Heart left ventricle (tissue), 13 donors: ENCODE results near the gene AUH.

Experiments
- POLR2A ChIP-seq, 2 donors: fragments of 450-650 bp; IDR thresholded peaks; one replicate each; pipeline ENCODE4 v1.6.1; 2017; ENCODE audit warnings: antibody characterized with exemption in 2 of 2, mild to moderate bottlenecking in 2 of 2, moderate library complexity in 2 of 2
- TF ChIP-seq, protein P1 (sequence below), 12 donors: fragments of 200-600 bp; sonication (generic) in 4 of 12; IDR thresholded peaks; one replicate each; pipeline versions ENCODE4 v1.5.0 to v1.8.0; 2018 to 2022; ENCODE audit warnings: antibody characterized with exemption in 12 of 12, mild to moderate bottlenecking in 5 of 12
- donor health status: ischemic (EF 13 %, LVEDD 7.1; RV severe dilation, severe dysfunction).
- donor health status: DM: no; HTN: yes; CAD: no.
- donor health status: DM: no; HTN: no; CAD: no.
- donor health status: ischemic (EF 25% LVEDD 6.9; RV normal size, moderate dysfunction).
- donor health status: ischemic (EF 25% LVEDD 5.7; RV mildly dilated, moderate dysfunction).
- donor health status: ischemic (EF 35%, LVEDD 5.7; RV mildly dilated, moderate dysfunction).
- donor health status: nonischemic (EF 11% LVEDD 7.7; RV severe dilation, severe dysfunction).
- donor health status: DM: yes; HTN: yes; CAD: no.
- donor health status: PGD.
- donor health status: ischemic (EF 29% LVEDD 5.4; RV normal size, mild dysfunction).
- donor health status: nonischemic (EF 23%, LVEDD 6.1; RV moderate dilation, normal function).

DNA sequence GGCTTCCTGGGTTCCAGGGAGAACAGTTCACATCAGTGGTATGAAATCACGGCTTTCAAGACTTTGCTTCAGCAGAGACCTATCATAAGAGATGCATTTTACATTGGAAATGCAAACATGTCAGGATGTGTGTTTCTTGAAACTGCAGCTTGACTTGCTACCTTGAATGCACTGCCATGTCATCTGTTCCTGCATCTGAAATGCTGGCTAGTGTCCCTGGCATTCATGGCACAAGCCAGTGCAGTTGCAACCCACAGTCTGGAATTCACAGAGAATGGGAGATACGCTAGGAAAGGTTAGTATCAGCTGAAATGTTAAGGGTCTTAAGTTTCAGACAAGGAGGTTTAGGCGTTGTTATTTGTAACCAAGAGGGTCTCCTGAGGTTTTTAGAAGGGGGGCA is 37.2 kb upstream of the AUH start:
- TF ChIP-seq, protein P1, sequence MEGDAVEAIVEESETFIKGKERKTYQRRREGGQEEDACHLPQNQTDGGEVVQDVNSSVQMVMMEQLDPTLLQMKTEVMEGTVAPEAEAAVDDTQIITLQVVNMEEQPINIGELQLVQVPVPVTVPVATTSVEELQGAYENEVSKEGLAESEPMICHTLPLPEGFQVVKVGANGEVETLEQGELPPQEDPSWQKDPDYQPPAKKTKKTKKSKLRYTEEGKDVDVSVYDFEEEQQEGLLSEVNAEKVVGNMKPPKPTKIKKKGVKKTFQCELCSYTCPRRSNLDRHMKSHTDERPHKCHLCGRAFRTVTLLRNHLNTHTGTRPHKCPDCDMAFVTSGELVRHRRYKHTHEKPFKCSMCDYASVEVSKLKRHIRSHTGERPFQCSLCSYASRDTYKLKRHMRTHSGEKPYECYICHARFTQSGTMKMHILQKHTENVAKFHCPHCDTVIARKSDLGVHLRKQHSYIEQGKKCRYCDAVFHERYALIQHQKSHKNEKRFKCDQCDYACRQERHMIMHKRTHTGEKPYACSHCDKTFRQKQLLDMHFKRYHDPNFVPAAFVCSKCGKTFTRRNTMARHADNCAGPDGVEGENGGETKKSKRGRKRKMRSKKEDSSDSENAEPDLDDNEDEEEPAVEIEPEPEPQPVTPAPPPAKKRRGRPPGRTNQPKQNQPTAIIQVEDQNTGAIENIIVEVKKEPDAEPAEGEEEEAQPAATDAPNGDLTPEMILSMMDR (IDR thresholded peaks at IDR 0.05) = no peak
- TF ChIP-seq POLR2A (IDR thresholded peaks at IDR 0.05) = no peak
